Measurements from ENCODE around the gene SDC4. TPM values are rescaled to one million over a fixed set of nuclear protein-coding genes. Genes with fewer than 3 reads are reported as not detected.

The SDC4 gene
- total and polyA plus RNA-seq, 12 donors = 48.4 to 161 (median 92.8) TPM

DNA sequence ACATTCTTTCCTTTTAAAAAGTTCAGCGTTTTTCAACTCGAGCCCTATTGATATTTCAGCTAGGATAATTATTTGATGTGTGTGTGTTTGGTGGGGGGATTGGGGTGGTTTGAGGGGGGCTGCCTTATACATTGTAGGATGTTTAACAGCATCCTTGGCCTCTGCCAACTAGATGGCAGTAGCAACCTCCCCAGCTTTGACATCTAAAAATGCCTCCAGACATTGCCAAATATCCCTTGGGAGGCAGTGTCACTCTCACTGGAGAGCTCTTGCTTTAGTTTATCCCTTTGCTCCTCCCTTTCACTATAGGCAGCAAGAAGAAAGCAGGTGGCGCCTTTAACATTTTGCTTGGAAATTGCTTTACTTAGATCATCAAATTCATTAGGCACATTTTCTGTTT, 44.5 kb upstream of the SDC4 start:
- Histone ChIP-seq H3K9me3 (peaks cover 0 to 2% (median 0%) of the 10 kb centered on the region in 11 donors), H3K4me3 (no peak overlapping the region), H3K4me1 (no peaks in the 10 kb centered on the region), H3K27ac (no peak overlapping the region), H3K27me3 (no peaks in the 10 kb centered on the region), H3K36me3 (peaks cover 0 to 3% (median 0%) of the 10 kb centered on the region in 9 donors)
- WGBS, 2 donors = 81 to 83% methylated on average over 3 of the region's 3 CpGs
- ATAC-seq (peak in 1 of 8 donors; percentile 52), DNase-seq (no peak)
- intact Hi-C loops (cut with DNase I) = no loop called here
- TF ChIP-seq, protein P1, sequence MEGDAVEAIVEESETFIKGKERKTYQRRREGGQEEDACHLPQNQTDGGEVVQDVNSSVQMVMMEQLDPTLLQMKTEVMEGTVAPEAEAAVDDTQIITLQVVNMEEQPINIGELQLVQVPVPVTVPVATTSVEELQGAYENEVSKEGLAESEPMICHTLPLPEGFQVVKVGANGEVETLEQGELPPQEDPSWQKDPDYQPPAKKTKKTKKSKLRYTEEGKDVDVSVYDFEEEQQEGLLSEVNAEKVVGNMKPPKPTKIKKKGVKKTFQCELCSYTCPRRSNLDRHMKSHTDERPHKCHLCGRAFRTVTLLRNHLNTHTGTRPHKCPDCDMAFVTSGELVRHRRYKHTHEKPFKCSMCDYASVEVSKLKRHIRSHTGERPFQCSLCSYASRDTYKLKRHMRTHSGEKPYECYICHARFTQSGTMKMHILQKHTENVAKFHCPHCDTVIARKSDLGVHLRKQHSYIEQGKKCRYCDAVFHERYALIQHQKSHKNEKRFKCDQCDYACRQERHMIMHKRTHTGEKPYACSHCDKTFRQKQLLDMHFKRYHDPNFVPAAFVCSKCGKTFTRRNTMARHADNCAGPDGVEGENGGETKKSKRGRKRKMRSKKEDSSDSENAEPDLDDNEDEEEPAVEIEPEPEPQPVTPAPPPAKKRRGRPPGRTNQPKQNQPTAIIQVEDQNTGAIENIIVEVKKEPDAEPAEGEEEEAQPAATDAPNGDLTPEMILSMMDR (IDR thresholded peaks at IDR 0.05) = peak in 4 of 9 donors; percentile 16 to 37 (median 21)

DNA sequence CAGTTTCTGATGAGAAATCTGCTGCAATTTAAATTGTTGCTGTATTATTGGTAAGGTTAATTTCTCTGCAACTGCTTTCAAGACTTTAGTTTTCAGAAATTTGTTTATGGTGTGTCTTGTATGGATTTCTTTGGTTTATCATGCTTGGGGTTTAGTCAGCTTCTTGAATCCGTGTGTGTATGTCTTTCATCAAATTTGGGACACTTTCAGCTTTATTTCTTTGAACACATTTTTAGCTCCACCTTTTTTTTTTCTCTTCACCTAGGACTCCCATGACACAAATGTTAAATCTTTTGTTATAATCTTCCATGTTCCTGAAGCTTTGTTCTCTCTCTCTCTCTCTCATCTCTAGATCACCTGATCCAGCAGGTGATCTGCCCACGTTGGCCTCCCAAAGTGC, 43.3 kb upstream of the SDC4 start:
- no peaks in the 10 kb centered on the region for H3K27me3 ChIP-seq
- H3K9me3 ChIP-seq = peaks cover 0 to 7% (median 0%) of the 10 kb centered on the region in 11 donors
- no peak for ATAC-seq
- TF ChIP-seq, protein P1 (IDR thresholded peaks at IDR 0.05) = no peak
- H3K4me3 ChIP-seq = no peak overlapping the region
- H3K4me1 ChIP-seq = no peaks in the 10 kb centered on the region
- intact Hi-C loops (cut with DNase I) = no loop called here
- H3K27ac ChIP-seq = no peak overlapping the region
- H3K36me3 ChIP-seq = peaks cover 0 to 3% (median 0%) of the 10 kb centered on the region in 9 donors
- DNase-seq = no peak
- 56 to 75% methylated on average over 2 of the region's 2 CpGs for WGBS, 2 donors

DNA sequence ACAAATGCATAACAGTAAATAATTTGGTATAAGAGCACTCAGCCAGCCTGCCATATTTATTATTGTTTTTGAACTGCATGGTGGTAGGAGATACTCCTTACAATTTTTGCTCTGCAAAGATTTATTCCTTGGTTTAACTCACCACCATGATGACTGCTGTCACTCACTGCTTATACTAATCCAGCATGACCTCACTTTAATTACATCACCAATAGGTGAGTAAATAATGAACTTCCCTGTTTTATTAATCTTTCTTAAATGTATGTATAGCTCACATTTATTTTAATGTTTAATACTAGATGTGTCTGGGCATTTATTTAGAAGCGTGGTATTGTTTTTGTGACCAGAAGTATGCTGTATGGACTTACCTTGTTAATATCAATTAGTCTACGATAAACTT, 42.7 kb upstream of the SDC4 start:
- 94 to 98% methylated on average over 2 of the region's 2 CpGs for WGBS, 2 donors
- ATAC-seq (no peak), DNase-seq (no peak)
- TF ChIP-seq, protein P1 (IDR thresholded peaks at IDR 0.05) = no peak
- intact Hi-C loops (cut with DNase I) = no loop called here
- Histone ChIP-seq H3K36me3 (peaks cover 0 to 3% (median 0%) of the 10 kb centered on the region in 9 donors), H3K4me1 (no peaks in the 10 kb centered on the region), H3K27me3 (no peaks in the 10 kb centered on the region), H3K9me3 (peaks cover 0 to 7% (median 0%) of the 10 kb centered on the region in 11 donors), H3K27ac (no peak overlapping the region), H3K4me3 (no peak overlapping the region)

DNA sequence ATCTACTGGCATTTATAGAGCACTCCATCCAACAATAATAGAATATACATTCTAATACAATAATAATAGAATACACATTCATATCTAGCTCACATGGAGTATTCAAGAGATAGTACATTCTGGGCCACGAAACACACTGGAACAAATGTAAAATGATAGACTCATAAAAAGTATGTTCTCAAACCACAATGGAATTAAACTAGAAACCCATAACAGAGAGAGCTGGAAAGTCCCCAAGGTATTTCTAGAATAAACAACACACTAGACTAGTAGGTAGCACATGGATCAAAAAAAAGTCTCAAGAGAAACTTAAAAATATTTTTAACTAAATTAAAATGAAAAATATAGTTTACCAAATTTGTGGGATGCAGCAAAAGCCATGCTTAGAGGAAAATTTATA, 39.0 kb upstream of the SDC4 start:
- H3K27me3 ChIP-seq = no peaks in the 10 kb centered on the region
- 89 to 94% methylated on average over 1 of the region's 1 CpG for WGBS, 2 donors
- no peaks in the 10 kb centered on the region for H3K4me1 ChIP-seq
- intact Hi-C loops (cut with DNase I) = no loop called here
- peaks cover 0 to 7% (median 0%) of the 10 kb centered on the region in 11 donors for H3K9me3 ChIP-seq
- H3K27ac ChIP-seq = no peak overlapping the region
- TF ChIP-seq, protein P1 (IDR thresholded peaks at IDR 0.05) = no peak
- no peak overlapping the region for H3K4me3 ChIP-seq
- H3K36me3 ChIP-seq = no peaks in the 10 kb centered on the region
- ATAC-seq = no peak
- no peak for DNase-seq
